Fibroblast of lung (primary cell): ENCODE results near the gene TNFRSF11A.

Experiments
- CTCF ChIP-seq, 2 donors: IDR thresholded peaks in 1 of 2; conservative IDR thresholded peaks in 1 of 2; 1 replicate in 1 of 2; 2 replicates in 1 of 2; pipeline ENCODE4 v1.5.1; 2011 to 2012; ENCODE audit warnings: low read length in 2 of 2, control low read depth in 1 of 2, inconsistent platforms in 1 of 2, low read depth in 1 of 2, mild to moderate bottlenecking in 1 of 2
- EZH2 ChIP-seq: IDR thresholded peaks from 2 replicates; pipeline ENCODE4 v1.5.1; 2012; ENCODE audit warnings: low read length, control low read depth, mild to moderate bottlenecking; ENCODE audit errors: missing control alignments

- TF ChIP-seq CTCF (conservative IDR thresholded peaks at IDR 0.05 in 1 of 2, IDR thresholded peaks at IDR 0.05 in 1 of 2; ENCODE audit: low read depth in 1 of 2, low read length in 2 of 2) (no peak), EZH2 (no peak)
Observed at GRCh38 chr18:62280786-62281185, 44.3 kb upstream of the TNFRSF11A start.
